ENCODE results near the gene BLVRB. TPM values are rescaled to one million over a fixed set of nuclear protein-coding genes. Genes with fewer than 3 reads are reported as not detected.

BLVRB gene
- total and polyA plus RNA-seq, 2 of the 8 experiments (the other 6 are each of a cell fraction or from before 2014, with no cell fraction given), result 28.7 to 182 TPM

- no peak for TF ChIP-seq USF2 (IDR thresholded peaks at IDR 0.05; ENCODE audit: low read length)
- TF ChIP-seq CREB1 (IDR thresholded peaks at IDR 0.05), result peak; percentile 65; the same call in 1 of the 2 replicates
- no peak for TF ChIP-seq RBBP5 (IDR thresholded peaks at IDR 0.05; ENCODE audit: borderline replicate concordance, low read depth, low read length)
- TF ChIP-seq SRF (IDR thresholded peaks at IDR 0.05; ENCODE audit: low read depth, low read length), result no peak
- no peak for TF ChIP-seq FOSL1 (IDR thresholded peaks at IDR 0.05; ENCODE audit: insufficient read depth, low read depth, low read length)
- no peak for TF ChIP-seq SIRT6 (IDR thresholded peaks at IDR 0.05; ENCODE audit: low read length)
- no peak for TF ChIP-seq POU5F1 (IDR thresholded peaks at IDR 0.05; ENCODE audit: low read depth, low read length)
- no peak for TF ChIP-seq POLR2AphosphoS5 (IDR thresholded peaks at IDR 0.05; ENCODE audit: low read depth, low read length)
- TF ChIP-seq, protein P1, sequence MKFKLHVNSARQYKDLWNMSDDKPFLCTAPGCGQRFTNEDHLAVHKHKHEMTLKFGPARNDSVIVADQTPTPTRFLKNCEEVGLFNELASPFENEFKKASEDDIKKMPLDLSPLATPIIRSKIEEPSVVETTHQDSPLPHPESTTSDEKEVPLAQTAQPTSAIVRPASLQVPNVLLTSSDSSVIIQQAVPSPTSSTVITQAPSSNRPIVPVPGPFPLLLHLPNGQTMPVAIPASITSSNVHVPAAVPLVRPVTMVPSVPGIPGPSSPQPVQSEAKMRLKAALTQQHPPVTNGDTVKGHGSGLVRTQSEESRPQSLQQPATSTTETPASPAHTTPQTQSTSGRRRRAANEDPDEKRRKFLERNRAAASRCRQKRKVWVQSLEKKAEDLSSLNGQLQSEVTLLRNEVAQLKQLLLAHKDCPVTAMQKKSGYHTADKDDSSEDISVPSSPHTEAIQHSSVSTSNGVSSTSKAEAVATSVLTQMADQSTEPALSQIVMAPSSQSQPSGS (IDR thresholded peaks at IDR 0.05; ENCODE audit: low read length), result no peak
- TF ChIP-seq EGR1 (IDR thresholded peaks at IDR 0.05; ENCODE audit: borderline replicate concordance, low read depth, low read length), result no peak
- TF ChIP-seq KDM1A (IDR thresholded peaks at IDR 0.05; ENCODE audit: borderline replicate concordance, low read length), result no peak
- TF ChIP-seq SP4 (IDR thresholded peaks at IDR 0.05; ENCODE audit: low read length), result peak; percentile 87; the same call in 1 of the 2 replicates
- TF ChIP-seq TBP (IDR thresholded peaks at IDR 0.05; ENCODE audit: low read depth, low read length), result no peak
- TF ChIP-seq, protein P2, sequence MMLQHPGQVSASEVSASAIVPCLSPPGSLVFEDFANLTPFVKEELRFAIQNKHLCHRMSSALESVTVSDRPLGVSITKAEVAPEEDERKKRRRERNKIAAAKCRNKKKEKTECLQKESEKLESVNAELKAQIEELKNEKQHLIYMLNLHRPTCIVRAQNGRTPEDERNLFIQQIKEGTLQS (IDR thresholded peaks at IDR 0.05; ENCODE audit: insufficient read depth, low read depth, low read length), result no peak
- no peak for TF ChIP-seq HDAC6 (IDR thresholded peaks at IDR 0.05; ENCODE audit: low read depth, low read length)
- TF ChIP-seq EZH2 (IDR thresholded peaks at IDR 0.05; ENCODE audit: low read depth, low read length, severe bottlenecking), result no peak
- no peak for TF ChIP-seq CBX5 (IDR thresholded peaks at IDR 0.05; ENCODE audit: low read depth, low read length)
- TF ChIP-seq ZNF274 (IDR thresholded peaks at IDR 0.05; ENCODE audit: borderline replicate concordance, extremely low read depth, low read length), result no peak
- TF ChIP-seq YY1 (IDR thresholded peaks at IDR 0.05; ENCODE audit: low read depth, low read length), result no peak
- TF ChIP-seq HDAC2 (IDR thresholded peaks at IDR 0.05; ENCODE audit: borderline replicate concordance in 1 of 2, low read depth in 2 of 2, low read length in 2 of 2), result no peak
- no peak for TF ChIP-seq NRF1 (IDR thresholded peaks at IDR 0.05; ENCODE audit: low read depth, low read length)
- TF ChIP-seq GABPA (IDR thresholded peaks at IDR 0.05; ENCODE audit: borderline replicate concordance, insufficient read depth, low read length), result no peak
Measured at GRCh38 chr19:40465557-40466218, at the start of gene BLVRB (continued).

All from H1 (cell line).